ENCODE data around the gene IL4I1.
A peak's percentile ranks its signal among the peaks of the same experiment; 100 is the strongest.

The IL4I1 gene

GRCh38 chr19:49850487-49851342, 46.0 kb downstream of the IL4I1 start, which contains the start of gene PTOV1:
TSS of gene PTOV1 (plus strand) at chr19:49851159.
- TF ChIP-seq POLR2A (IDR thresholded peaks at IDR 0.05; ENCODE audit: low read depth, low read length): peak; percentile 47; the same call in 1 of the 2 replicates
- TF ChIP-seq PAX5 (IDR thresholded peaks at IDR 0.05; ENCODE audit: insufficient read depth, low read length, severe bottlenecking): no peak
- TF ChIP-seq POLR2AphosphoS5 (IDR thresholded peaks at IDR 0.05; ENCODE audit: low read depth, low read length): 0 out of 2 replicates have a peak, but pooled peaks have one; percentile 55
- no peak for TF ChIP-seq SPI1 (IDR thresholded peaks at IDR 0.05; ENCODE audit: low read depth, low read length)
- TF ChIP-seq TAF1 (IDR thresholded peaks at IDR 0.05; ENCODE audit: low read depth, low read length): no peak; the same call in 1 of the 2 replicates
- TF ChIP-seq POU2F2 (IDR thresholded peaks at IDR 0.05; ENCODE audit: low read depth, low read length): no peak; the same call in 1 of the 2 replicates
- FAIRE-seq (peak; percentile 91), DNase-seq (ENCODE audit: insufficient read length, low spot score) (peak; percentile 93)

DNA sequence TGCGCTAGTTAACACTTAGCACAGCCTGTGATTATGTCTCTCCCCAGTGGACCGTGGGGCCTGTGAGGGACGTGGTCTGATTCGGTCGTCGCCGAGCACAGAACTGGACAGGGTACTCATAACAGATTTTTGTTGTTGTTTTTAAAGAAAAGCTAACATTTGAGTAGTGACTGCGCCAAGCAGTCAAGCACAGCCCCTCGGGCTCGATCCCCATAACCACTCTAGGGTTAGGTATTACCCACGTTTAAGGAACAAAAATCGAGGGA, 46.5 kb downstream of the IL4I1 start:
- TF ChIP-seq SPI1 (IDR thresholded peaks at IDR 0.05; ENCODE audit: low read depth, low read length): no peak
- no peak; the same call in 1 of the 2 replicates for TF ChIP-seq POU2F2 (IDR thresholded peaks at IDR 0.05; ENCODE audit: low read depth, low read length)
- TF ChIP-seq POLR2AphosphoS5 (IDR thresholded peaks at IDR 0.05; ENCODE audit: low read depth, low read length): no peak
- TF ChIP-seq TAF1 (IDR thresholded peaks at IDR 0.05; ENCODE audit: low read depth, low read length): no peak
- TF ChIP-seq POLR2A (IDR thresholded peaks at IDR 0.05; ENCODE audit: low read depth, low read length): no peak
- no peak for TF ChIP-seq PAX5 (IDR thresholded peaks at IDR 0.05; ENCODE audit: insufficient read depth, low read length, severe bottlenecking)
- FAIRE-seq (no peak), DNase-seq (ENCODE audit: insufficient read length, low spot score) (no peak)

- FAIRE-seq (no peak), DNase-seq (ENCODE audit: insufficient read length, low spot score) (no peak)
- TF ChIP-seq SPI1 (IDR thresholded peaks at IDR 0.05; ENCODE audit: low read depth, low read length) (no peak), POLR2A (IDR thresholded peaks at IDR 0.05; ENCODE audit: low read depth, low read length) (no peak), TAF1 (IDR thresholded peaks at IDR 0.05; ENCODE audit: low read depth, low read length) (no peak), POU2F2 (IDR thresholded peaks at IDR 0.05; ENCODE audit: low read depth, low read length) (no peak)
These were observed 47.1 kb downstream of the IL4I1 start for GRCh38 chr19:49849433-49850220.

DNA sequence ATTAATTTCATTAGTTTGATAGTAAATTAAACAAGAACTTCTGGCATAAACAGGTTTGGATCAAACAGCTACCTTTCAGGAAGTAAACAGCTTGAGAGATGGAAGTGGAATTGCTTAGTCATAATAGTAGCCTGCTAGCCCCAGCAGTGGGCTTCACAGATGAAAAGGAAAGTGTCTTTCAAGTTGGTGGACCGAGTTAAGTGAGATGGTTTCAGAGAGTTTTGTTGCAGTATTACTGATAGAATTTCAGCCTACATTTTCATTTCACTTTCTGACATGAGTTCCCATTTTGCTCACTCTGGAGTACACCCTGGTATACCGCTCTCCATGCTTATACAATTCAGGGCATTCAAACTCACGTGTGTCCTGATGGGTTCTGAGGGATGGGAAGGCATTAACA, 47.7 kb downstream of the IL4I1 start:
- TF ChIP-seq SPI1 (IDR thresholded peaks at IDR 0.05; ENCODE audit: low read depth, low read length) (no peak; the same call in 1 of the 2 replicates), TAF1 (IDR thresholded peaks at IDR 0.05; ENCODE audit: low read depth, low read length) (no peak), POLR2A (IDR thresholded peaks at IDR 0.05; ENCODE audit: low read depth, low read length) (no peak), POLR2AphosphoS5 (IDR thresholded peaks at IDR 0.05; ENCODE audit: low read depth, low read length) (no peak), PAX5 (IDR thresholded peaks at IDR 0.05; ENCODE audit: insufficient read depth, low read length, severe bottlenecking) (no peak), POU2F2 (IDR thresholded peaks at IDR 0.05; ENCODE audit: low read depth, low read length) (no peak)
- DNase-seq (ENCODE audit: insufficient read length, low spot score) (no peak), FAIRE-seq (no peak)

DNA sequence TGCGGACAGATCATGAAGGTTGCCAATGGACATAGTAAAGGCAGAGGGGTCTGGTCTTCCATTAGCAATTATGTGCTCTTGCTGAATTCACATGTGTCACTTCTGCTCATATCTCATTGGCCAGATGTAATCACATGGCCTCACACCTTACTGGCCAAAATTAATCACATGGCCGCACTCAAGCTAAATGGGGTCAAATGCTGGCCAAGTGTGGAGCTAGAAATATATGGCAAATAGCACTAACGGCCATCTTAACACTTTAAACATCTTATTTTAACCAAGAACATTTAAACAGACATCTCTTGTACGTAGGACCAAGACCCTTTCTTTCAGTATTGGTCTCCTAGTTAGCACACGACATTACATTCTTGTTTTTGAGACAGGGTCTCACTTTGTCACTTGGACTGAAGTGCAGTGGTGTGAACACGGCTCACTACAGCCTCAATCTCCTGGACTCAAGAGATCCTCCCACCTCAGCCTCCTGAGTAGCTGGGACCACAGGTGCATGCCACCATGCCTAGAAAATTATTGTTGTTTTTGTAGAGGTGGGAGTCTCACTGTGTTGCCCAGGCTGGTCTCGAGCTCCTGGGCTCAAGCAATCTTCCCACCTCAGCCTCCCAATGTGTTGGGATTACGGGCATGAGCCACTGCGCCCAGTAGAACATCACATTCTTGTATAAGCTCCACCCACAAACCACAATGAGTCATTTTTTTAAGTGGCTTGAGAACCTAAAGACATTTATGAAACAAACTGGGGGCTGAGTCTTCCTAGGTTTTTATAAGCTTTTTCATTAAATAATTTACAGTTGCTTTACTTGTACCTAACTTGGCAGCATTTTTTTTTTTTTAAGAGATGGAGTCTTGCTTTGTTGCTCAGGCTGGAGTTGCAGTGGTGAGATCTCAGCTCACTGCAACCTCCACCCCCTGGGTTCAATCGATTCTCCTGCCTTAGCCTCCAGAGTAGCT, 48.7 kb downstream of the IL4I1 start:
- FAIRE-seq (no peak), DNase-seq (ENCODE audit: insufficient read length, low spot score) (no peak)
- TF ChIP-seq PAX5 (IDR thresholded peaks at IDR 0.05; ENCODE audit: insufficient read depth, low read length, severe bottlenecking) (no peak), SPI1 (IDR thresholded peaks at IDR 0.05; ENCODE audit: low read depth, low read length) (no peak), POU2F2 (IDR thresholded peaks at IDR 0.05; ENCODE audit: low read depth, low read length) (no peak), POLR2AphosphoS5 (IDR thresholded peaks at IDR 0.05; ENCODE audit: low read depth, low read length) (no peak), POLR2A (IDR thresholded peaks at IDR 0.05; ENCODE audit: low read depth, low read length) (no peak), TAF1 (IDR thresholded peaks at IDR 0.05; ENCODE audit: low read depth, low read length) (no peak)

DNA sequence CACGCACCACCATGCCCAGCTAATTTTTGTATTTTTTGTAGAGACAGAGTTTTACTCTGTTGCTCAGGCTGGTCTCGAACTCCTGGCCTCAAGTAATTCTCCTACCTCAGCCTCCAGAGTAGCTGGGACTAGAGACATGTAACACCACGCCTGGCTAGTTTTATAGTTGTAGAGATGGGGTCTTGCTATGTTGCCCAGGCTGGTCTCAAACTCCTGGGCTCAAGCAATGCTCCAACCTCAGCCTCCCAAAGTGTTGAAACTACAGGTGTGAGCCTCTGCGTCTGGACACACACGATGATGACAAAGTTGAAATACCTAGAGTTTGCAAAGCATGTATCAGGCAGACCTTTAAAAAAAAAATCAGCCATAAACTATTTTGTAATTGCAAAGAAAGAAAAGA, 50.3 kb downstream of the IL4I1 start:
- FAIRE-seq: no peak
- DNase-seq (ENCODE audit: insufficient read length, low spot score): no peak
- no peak for TF ChIP-seq PAX5 (IDR thresholded peaks at IDR 0.05; ENCODE audit: insufficient read depth, low read length, severe bottlenecking)
- no peak for TF ChIP-seq POLR2AphosphoS5 (IDR thresholded peaks at IDR 0.05; ENCODE audit: low read depth, low read length)
- TF ChIP-seq TAF1 (IDR thresholded peaks at IDR 0.05; ENCODE audit: low read depth, low read length): no peak
- no peak for TF ChIP-seq POLR2A (IDR thresholded peaks at IDR 0.05; ENCODE audit: low read depth, low read length)
- no peak for TF ChIP-seq POU2F2 (IDR thresholded peaks at IDR 0.05; ENCODE audit: low read depth, low read length)
- TF ChIP-seq SPI1 (IDR thresholded peaks at IDR 0.05; ENCODE audit: low read depth, low read length): no peak

DNA sequence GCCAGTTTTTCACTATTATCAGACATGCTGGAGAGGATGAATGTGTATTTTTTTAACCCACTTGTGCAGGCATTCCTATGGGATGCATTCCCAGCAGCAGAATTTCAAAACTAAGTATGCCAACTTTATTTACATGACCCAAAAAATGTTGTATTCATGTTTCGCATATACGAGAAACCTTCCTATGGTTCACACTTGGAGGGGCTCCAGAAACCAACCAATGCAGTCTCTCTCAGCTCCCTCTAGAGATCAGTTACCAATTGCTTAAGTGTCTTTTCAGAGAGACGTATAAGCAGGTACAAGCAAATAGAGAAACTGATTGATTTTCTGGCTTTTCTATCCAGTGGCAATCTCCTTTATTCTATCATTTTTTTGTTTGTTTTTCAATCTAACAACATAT, 51.3 kb downstream of the IL4I1 start:
- TF ChIP-seq PAX5 (IDR thresholded peaks at IDR 0.05; ENCODE audit: insufficient read depth, low read length, severe bottlenecking) (no peak), TAF1 (IDR thresholded peaks at IDR 0.05; ENCODE audit: low read depth, low read length) (no peak), POLR2AphosphoS5 (IDR thresholded peaks at IDR 0.05; ENCODE audit: low read depth, low read length) (no peak), POU2F2 (IDR thresholded peaks at IDR 0.05; ENCODE audit: low read depth, low read length) (no peak), SPI1 (IDR thresholded peaks at IDR 0.05; ENCODE audit: low read depth, low read length) (no peak), POLR2A (IDR thresholded peaks at IDR 0.05; ENCODE audit: low read depth, low read length) (no peak)
- FAIRE-seq (no peak), DNase-seq (ENCODE audit: insufficient read length, low spot score) (no peak)
